Activated CD8-positive, alpha-beta T cell treated with anti-CD3 and anti-CD28 coated beads for 36 hours (primary cell): ENCODE measurements around the gene PCDH18. TPM values are rescaled to one million over a fixed set of nuclear protein-coding genes. Genes with fewer than 3 reads are reported as not detected.
"Not testable (repeated sequence)": the region's sequence is repeated elsewhere in the genome, so short reads cannot be mapped to it uniquely, and the experiment has no call there.

Experiments used
- ATAC-seq: fragments of 200-7000 bp; cut with Tn5 transposase; one replicate; pipeline ENCODE4 v1.10.0; 2021; ENCODE audit warnings: mild to moderate bottlenecking, moderate library complexity
- CTCF ChIA-PET: fragments of 350-600 bp; sonication (Branson Sonifier 250); formaldehyde crosslinking; loops from one replicate; lab custom pipeline; 2021; ENCODE audit warnings: antibody characterized with exemption; lab: Charles Lee
- POLR2A ChIA-PET: fragments of 350-600 bp; sonication (Branson Sonifier 250); formaldehyde crosslinking; loops from one replicate; lab custom pipeline; 2021; ENCODE audit warnings: antibody characterized with exemption; lab: Charles Lee
- DNase-seq: peaks from one replicate; pipeline ENCODE4 v3.0.0-alpha.2; 2020
- H3K27ac Mint-ChIP-seq: one replicate; pipeline ENCODE4 v1.8.0; 2021; ENCODE audit warnings: mild to moderate bottlenecking, mixed read lengths
- H3K27me3 Mint-ChIP-seq: one replicate; pipeline ENCODE4 v1.8.0; 2021; ENCODE audit warnings: mixed read lengths
- H3K36me3 Mint-ChIP-seq: one replicate; pipeline ENCODE4 v1.8.0; 2021; ENCODE audit warnings: low read depth, mixed read lengths
- H3K4me1 Mint-ChIP-seq: one replicate; pipeline ENCODE4 v1.8.0; 2021; ENCODE audit warnings: low read depth, mixed read lengths
- H3K4me3 Mint-ChIP-seq: one replicate; pipeline ENCODE4 v1.8.0; 2021; ENCODE audit warnings: mild to moderate bottlenecking, moderate library complexity, mixed read lengths
- H3K9me3 Mint-ChIP-seq: one replicate; pipeline ENCODE4 v1.8.0; 2021; ENCODE audit warnings: mixed read lengths
- intact Hi-C: fragments of 100-400 bp; cut with micrococcal nuclease; formaldehyde crosslinking; loops from one replicate; pipeline ENCODE4 v1.10.0; 2022
- total RNA-seq, 2 experiments: library from RNA; stranded (reverse); gene quantifications; one replicate each; pipeline ENCODE4 v1.2.3, GENCODE V29; 2021
- TF ChIP-seq, protein P1 (sequence below): fragments of 200-600 bp; IDR thresholded peaks from one replicate; pipeline ENCODE4 v1.8.0; 2022; ENCODE audit warnings: antibody characterized with exemption, mild to moderate bottlenecking

PCDH18 gene
- total RNA-seq, 2 experiments from 2014 or later: not detected

- TF ChIP-seq, protein P1, sequence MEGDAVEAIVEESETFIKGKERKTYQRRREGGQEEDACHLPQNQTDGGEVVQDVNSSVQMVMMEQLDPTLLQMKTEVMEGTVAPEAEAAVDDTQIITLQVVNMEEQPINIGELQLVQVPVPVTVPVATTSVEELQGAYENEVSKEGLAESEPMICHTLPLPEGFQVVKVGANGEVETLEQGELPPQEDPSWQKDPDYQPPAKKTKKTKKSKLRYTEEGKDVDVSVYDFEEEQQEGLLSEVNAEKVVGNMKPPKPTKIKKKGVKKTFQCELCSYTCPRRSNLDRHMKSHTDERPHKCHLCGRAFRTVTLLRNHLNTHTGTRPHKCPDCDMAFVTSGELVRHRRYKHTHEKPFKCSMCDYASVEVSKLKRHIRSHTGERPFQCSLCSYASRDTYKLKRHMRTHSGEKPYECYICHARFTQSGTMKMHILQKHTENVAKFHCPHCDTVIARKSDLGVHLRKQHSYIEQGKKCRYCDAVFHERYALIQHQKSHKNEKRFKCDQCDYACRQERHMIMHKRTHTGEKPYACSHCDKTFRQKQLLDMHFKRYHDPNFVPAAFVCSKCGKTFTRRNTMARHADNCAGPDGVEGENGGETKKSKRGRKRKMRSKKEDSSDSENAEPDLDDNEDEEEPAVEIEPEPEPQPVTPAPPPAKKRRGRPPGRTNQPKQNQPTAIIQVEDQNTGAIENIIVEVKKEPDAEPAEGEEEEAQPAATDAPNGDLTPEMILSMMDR: no peak
- Mint-ChIP-seq H3K27me3 (no peaks in the 10 kb centered on the region), H3K9me3 (peaks cover 3% of the 10 kb centered on the region), H3K36me3 (no peaks in the 10 kb centered on the region), H3K4me3 (no peak overlapping the region), H3K27ac (no peak overlapping the region), H3K4me1 (no peaks in the 10 kb centered on the region)
- intact Hi-C loops: no loop called here
- no peak for DNase-seq
- ATAC-seq: no peak
- ChIA-PET CTCF (no interaction called here), POLR2A (no interaction called here)
Observed at GRCh38 chr4:137495578-137495977, 36.7 kb downstream of the PCDH18 start.

- CTCF ChIA-PET, H3K4me3 Mint-ChIP-seq, H3K27ac Mint-ChIP-seq, H3K4me1 Mint-ChIP-seq, DNase-seq, H3K27me3 Mint-ChIP-seq, ATAC-seq, H3K36me3 Mint-ChIP-seq, intact Hi-C loops, H3K9me3 Mint-ChIP-seq, POLR2A ChIA-PET: not testable (repeated sequence)
Observed at GRCh38 chr4:137483313-137483959, 48.9 kb downstream of the PCDH18 start.

GRCh38 chr4:137479657-137480056 is 52.6 kb downstream of the PCDH18 start:
- H3K9me3 Mint-ChIP-seq, H3K4me1 Mint-ChIP-seq, ATAC-seq, POLR2A ChIA-PET, H3K36me3 Mint-ChIP-seq, H3K27ac Mint-ChIP-seq, CTCF ChIA-PET, DNase-seq, intact Hi-C loops, H3K27me3 Mint-ChIP-seq, H3K4me3 Mint-ChIP-seq: not testable (repeated sequence)

DNA sequence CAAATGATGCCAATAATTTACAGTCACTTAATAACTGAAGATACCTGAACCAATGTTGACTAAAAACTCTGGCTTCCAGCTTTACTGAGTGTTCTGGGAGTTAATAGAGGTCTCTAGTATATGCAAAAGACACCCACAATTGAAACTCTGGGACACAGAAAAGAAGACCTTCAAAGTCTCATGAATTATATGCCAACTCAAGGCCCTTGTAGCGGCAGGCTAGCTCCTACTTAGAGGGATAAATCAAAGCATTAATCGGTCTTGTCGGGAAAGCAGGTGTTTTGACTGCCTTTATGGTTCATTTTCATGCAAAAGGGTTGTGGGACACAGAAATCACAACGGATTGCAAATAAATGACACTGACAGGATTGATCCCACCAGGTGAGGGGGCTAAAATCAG is 55.9 kb downstream of the PCDH18 start:
- TF ChIP-seq, protein P1: no peak

GRCh38 chr4:137474711-137475301 is 57.5 kb downstream of the PCDH18 start:
- no peaks in the 10 kb centered on the region for H3K36me3 Mint-ChIP-seq
- no peaks in the 10 kb centered on the region for H3K4me1 Mint-ChIP-seq
- intact Hi-C loops: no loop called here
- H3K27me3 Mint-ChIP-seq: no peaks in the 10 kb centered on the region
- ChIA-PET CTCF (no interaction called here), POLR2A (no interaction called here)
- H3K9me3 Mint-ChIP-seq: peaks cover 5% of the 10 kb centered on the region
- ATAC-seq (no peak), DNase-seq (no peak)
- no peak overlapping the region for H3K27ac Mint-ChIP-seq
- no peak overlapping the region for H3K4me3 Mint-ChIP-seq
- TF ChIP-seq, protein P1: no peak

More for the DNA sequence above, 55.9 kb downstream of the PCDH18 start:
- Mint-ChIP-seq H3K27me3 (no peaks in the 10 kb centered on the region), H3K4me1 (no peaks in the 10 kb centered on the region), H3K4me3 (no peak overlapping the region), H3K27ac (no peak overlapping the region), H3K9me3 (peaks cover 5% of the 10 kb centered on the region), H3K36me3 (no peaks in the 10 kb centered on the region)
- ATAC-seq (no peak), DNase-seq (no peak)
- ChIA-PET POLR2A (no interaction called here), CTCF (no interaction called here)
- intact Hi-C loops: no loop called here

DNA sequence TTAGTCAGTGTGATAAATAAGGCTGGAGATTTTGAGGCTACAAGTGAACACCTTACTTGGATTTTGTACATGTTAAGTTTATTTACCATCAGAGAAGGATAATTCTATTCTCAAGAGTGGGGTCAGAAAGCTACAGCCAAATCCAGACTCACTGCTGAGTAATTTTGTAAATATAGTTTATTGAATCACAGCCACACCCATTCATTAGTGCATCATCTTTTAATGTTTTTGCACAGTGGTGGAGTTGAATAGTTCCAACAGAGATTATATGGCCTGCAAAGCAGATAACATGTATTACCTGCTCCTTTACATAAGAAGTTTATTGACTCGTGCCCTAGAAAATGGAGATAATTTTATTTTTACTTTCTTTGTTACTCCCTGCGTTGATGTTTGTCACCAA is 60.4 kb downstream of the PCDH18 start:
- no peak for ATAC-seq
- no peaks in the 10 kb centered on the region for H3K4me1 Mint-ChIP-seq
- H3K27me3 Mint-ChIP-seq: no peaks in the 10 kb centered on the region
- intact Hi-C loops: no loop called here
- H3K27ac Mint-ChIP-seq: no peak overlapping the region
- H3K9me3 Mint-ChIP-seq: peaks cover 4% of the 10 kb centered on the region
- CTCF ChIA-PET: no interaction called here
- POLR2A ChIA-PET: no interaction called here
- no peaks in the 10 kb centered on the region for H3K36me3 Mint-ChIP-seq
- TF ChIP-seq, protein P1: no peak
- no peak for DNase-seq
- H3K4me3 Mint-ChIP-seq: no peak overlapping the region
